GM12801 (cell line): Measurements from ENCODE around the gene KLHL8.

Source experiments
- TF ChIP-seq, protein P1 (sequence below): IDR thresholded peaks from one replicate; pipeline ENCODE4 v1.5.1; 2011; ENCODE audit warnings: control low read depth; ENCODE audit not compliant: insufficient read length; ENCODE audit errors: extremely low read depth

The KLHL8 gene

DNA sequence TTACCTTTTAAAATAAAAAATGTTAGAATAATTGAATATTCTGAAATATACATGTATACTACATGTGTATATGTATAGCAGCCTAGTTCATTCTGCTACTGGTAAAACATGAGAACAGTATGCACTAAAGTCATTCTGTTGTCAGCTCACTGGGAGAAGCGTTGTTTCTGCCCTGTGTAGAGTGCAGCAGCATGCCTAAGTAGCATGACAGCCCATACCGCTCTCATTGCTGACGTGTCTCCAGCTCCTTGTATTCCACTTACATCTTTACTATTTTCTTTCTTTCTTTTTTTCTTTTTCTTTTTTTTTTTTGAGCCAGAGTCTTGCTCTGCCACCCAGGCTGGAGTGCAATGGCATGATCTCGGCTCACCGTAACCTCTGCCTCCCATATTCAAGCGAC lies 90.7 kb downstream of the KLHL8 start:
- TF ChIP-seq, protein P1, sequence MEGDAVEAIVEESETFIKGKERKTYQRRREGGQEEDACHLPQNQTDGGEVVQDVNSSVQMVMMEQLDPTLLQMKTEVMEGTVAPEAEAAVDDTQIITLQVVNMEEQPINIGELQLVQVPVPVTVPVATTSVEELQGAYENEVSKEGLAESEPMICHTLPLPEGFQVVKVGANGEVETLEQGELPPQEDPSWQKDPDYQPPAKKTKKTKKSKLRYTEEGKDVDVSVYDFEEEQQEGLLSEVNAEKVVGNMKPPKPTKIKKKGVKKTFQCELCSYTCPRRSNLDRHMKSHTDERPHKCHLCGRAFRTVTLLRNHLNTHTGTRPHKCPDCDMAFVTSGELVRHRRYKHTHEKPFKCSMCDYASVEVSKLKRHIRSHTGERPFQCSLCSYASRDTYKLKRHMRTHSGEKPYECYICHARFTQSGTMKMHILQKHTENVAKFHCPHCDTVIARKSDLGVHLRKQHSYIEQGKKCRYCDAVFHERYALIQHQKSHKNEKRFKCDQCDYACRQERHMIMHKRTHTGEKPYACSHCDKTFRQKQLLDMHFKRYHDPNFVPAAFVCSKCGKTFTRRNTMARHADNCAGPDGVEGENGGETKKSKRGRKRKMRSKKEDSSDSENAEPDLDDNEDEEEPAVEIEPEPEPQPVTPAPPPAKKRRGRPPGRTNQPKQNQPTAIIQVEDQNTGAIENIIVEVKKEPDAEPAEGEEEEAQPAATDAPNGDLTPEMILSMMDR = no peak

DNA sequence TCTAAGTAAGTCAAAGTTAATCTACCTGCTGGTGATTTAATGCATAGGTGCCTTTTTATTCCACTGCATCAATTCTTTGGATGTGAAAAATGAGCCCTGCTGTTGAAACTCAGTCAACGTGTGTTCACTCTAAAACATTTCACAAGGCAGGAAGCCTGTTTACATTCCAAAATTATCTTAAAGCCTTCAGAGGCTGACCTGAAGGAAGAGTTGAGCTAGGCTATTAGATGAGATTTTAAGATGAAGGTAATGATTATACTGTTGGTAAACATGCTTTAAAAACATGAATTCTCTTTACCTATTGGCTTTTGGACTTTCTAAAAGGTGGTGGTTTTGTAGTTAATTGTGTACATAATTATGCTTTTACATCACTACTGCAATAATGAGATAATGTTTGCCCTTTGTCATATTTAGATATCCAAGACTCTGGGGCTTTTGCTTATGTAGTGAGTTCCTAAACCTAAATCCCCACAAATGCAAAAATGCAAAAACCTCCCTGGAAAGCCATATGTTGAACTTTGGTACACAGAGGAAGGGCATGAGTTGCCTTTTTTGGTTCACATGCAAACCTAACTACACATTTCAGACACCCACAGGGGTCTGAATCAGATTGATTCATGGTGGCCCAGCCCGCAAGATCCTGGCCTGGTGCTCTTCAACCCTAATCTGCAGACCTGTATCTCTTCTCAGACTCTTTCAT lies 92.3 kb downstream of the KLHL8 start:
- TF ChIP-seq, protein P1 = no peak

DNA sequence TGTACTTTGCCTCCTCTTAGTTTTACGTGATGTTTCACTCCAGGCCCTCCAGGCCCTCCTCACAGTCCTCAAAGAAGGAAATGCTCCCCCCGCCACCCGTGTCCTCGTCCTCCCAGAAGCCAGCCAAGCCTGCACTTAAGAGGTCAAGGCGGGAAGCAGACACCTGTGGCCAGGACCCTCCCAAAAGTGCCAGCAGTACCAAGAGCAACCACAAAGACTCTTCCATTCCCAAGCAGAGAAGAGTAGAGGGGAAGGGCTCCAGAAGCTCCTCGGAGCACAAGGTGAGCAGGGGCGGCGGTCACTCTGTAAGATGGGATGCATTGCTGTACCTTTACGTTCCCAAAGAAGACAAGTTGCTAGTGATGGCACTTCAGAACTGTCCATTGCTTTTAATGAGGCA lies 94.4 kb downstream of the KLHL8 start:
- TF ChIP-seq, protein P1 = no peak

DNA sequence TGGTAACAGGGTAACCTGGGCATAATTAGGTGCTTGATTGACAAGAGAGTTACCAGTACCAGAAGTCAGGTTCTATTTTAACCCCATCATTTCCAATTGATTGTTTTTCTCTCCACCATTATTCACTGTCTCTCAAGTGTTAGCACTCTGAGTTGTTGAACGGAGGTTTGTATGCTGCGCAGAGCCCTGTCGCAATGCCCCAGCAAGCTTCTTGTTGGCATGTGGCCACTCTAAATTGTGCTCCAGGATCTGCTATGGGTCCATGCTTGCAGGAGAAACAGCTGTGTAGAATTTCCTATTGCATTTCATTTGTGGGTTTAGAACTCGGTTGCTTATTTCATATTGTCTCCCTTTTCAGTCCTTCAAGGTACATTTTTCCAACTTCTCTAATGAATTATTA lies 98.2 kb downstream of the KLHL8 start:
- TF ChIP-seq, protein P1 = no peak

DNA sequence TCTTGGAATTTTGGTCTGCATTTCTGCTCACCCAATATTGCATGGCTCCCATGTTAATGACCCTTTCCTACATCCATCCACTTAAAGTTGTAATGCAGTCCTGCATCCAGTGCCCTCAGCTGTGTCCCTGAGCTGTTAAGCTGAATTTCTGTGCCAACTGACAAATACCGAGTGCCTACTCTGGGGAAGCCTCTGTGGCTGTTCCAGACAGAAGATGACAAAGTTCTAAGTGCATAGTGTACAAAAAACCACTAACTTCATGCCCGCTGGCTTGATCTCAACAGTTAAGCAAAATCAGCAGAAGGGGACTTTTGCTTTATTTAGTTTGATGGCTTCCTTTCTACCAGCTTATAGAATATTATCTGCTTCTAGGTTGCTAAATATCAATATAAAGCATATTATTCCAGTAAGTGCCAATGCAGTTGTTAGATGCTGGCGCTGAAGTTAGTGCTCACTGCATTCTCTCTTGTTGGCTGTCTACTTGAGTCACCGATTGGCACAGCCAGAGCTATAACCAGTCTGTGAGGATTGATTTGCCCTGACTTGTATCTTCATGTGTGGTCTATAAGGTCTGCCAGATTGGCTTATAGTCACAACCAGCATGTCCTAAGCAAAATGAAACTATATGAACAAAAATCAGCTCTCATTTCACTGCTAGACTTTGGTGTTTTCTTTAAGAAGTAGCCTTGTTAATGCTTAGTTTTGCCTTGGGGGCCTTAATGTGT lies 98.9 kb downstream of the KLHL8 start:
- TF ChIP-seq, protein P1 = no peak

DNA sequence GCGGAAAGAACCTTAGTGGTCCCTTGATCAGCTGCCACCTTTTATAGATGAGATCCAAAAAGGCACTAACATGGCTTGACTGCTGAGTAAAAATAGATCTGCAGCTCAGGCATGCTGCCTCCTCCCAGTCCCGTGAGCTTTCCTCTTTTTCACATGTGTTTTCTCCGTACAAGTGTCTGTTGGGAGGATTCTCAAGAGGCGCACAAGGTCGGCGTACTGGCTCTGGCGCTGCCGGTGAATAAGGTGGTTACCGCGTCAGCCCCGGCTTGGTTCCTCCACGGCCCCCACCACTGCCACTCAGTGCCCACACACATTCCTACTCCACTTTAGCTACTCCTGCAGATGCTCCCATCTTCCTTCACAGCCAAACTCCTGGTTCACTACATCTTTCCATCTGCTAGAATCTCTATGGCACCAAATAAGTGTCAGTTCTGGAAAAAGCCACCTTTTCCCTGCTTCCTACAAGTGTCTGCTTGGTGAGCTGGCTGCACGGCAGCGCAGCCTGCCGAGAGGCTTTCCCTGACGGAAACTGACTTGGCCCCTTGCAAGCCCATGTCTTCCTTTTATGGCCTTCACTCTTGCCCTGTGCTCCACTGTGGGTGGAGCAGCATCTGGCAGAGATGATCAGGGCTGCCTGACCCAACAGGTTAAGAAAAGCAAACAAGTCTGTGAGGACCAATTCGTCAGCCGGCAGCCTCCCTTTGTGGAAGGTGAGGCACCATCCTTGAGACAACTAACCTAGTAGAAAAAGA lies 99.8 kb downstream of the KLHL8 start:
- TF ChIP-seq, protein P1 = no peak

DNA sequence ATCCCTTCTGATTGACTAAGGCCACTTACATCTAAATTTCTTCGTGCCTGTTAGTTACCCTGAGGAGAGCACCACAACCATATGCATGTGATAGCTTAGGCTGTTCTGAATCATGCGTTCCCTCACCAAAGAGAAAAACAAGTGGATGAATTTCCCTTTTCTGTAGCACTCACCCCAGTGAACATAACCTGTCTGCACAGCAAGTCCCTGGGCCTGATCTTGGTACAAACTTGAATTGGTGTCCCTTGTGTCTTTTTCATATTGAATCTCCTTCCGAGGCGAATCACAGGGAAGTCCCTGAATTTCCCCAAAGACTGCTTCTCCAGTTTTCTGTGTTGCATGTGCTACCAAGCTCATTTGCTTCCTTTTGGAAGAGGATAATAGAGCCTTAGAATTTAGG lies 100.4 kb downstream of the KLHL8 start:
- TF ChIP-seq, protein P1 = no peak
